ENCODE results near the gene IFT52.

The IFT52 gene

GRCh38 chr20:43694763-43695162, 104.0 kb downstream of the IFT52 start:
- no peak for DNase-seq

- no peak for DNase-seq
Measured at GRCh38 chr20:43695571-43695970, 104.8 kb downstream of the IFT52 start.

Measured in NCI-H1105 (cell line).